Transverse colon (tissue), 4 donors: ENCODE data around the gene SLIT3. TPM values are rescaled to one million over a fixed set of nuclear protein-coding genes. Genes with fewer than 3 reads are reported as not detected.

ENCODE experiments used
- DNase-seq: peaks from one replicate; pipeline ENCODE4 v3.0.0-alpha.2; 2019
- H3K27ac ChIP-seq, 4 donors: fragments of 200-600 bp; sonication (generic); 2 replicates each; pipeline ENCODE4 v1.5.1; 2016 to 2018; ENCODE audit warnings: inconsistent platforms in 4 of 4
- H3K27me3 ChIP-seq: fragments of 200-600 bp; sonication (generic); 2 replicates; pipeline ENCODE4 v1.5.1; 2017; ENCODE audit warnings: inconsistent platforms
- H3K36me3 ChIP-seq, 4 donors: fragments of 200-600 bp; sonication (generic); 2 replicates each; pipeline ENCODE4 v1.5.1; 2017 to 2019; ENCODE audit warnings: inconsistent platforms in 4 of 4
- H3K4me1 ChIP-seq, 4 donors: fragments of 200-600 bp; sonication (generic); 2 replicates each; pipeline ENCODE4 v1.5.1; 2017 to 2020; ENCODE audit warnings: inconsistent platforms in 4 of 4
- H3K4me3 ChIP-seq, 4 donors: fragments of 200-600 bp; sonication (generic); 1 replicate in 1 of 4; 2 replicates in 3 of 4; pipeline versions ENCODE4 v1.5.1 to v1.6.1; 2017 to 2019; ENCODE audit warnings: inconsistent platforms in 4 of 4
- H3K9me3 ChIP-seq, 2 donors: fragments of 200-600 bp; sonication (generic); 2 replicates each; pipeline ENCODE4 v1.5.1; 2017 to 2019; ENCODE audit warnings: inconsistent platforms in 2 of 2
- EP300 ChIP-seq: sonication (generic); formaldehyde crosslinking; IDR thresholded peaks from one replicate; pipeline ENCODE4 v1.6.1; 2017; ENCODE audit warnings: antibody characterized with exemption, low read depth
- POLR2A ChIP-seq: fragments of 450-650 bp; IDR thresholded peaks from one replicate; pipeline ENCODE4 v1.6.1; 2016; ENCODE audit warnings: antibody characterized with exemption, mild to moderate bottlenecking, moderate library complexity
- POLR2AphosphoS5 ChIP-seq, 3 donors: sonication (generic); formaldehyde crosslinking; IDR thresholded peaks; one replicate each; pipeline ENCODE4 v1.6.1; 2016; ENCODE audit warnings: antibody characterized with exemption in 3 of 3
- WGBS, 2 donors: methylation state at CpG; one replicate each; pipeline ENCODE4 v1.1.5; 2018; ENCODE audit warnings: low coverage in 1 of 2; 5-methylcytosine and 5-hydroxymethylcytosine counted together
- in situ Hi-C, 4 donors: fragments of 200-750 bp; cut with MboI; loops; one replicate each; pipeline versions ENCODE4 v1.15.0 to v1.15.1; 2017; ENCODE audit warnings: low sequenced_read_pairs in 3 of 4, low pct_ligation_motif_present in 1 of 4, low pct_unique_long_range_greater_than_20kb in 1 of 4
- intact Hi-C: fragments of 100-400 bp; cut with DNase I; formaldehyde crosslinking; loops from one replicate; pipeline ENCODE4 v1.15.1; 2023; ENCODE audit warnings: low total_unique reads
- total RNA-seq, 4 donors: library from RNA; depleted of rRNA; stranded (reverse); fragments of >200 nt; gene quantifications; one replicate each; pipeline ENCODE4 v1.1.0, GENCODE V29; 2016
- TF ChIP-seq, protein P1 (sequence below), 5 experiments: fragments of 200-600 bp in 3 of 5; fragments of 450-650 bp in 2 of 5; sonication (generic) in 3 of 5; IDR thresholded peaks; 1 replicate in 2 of 5; 2 replicates in 3 of 5; pipeline ENCODE4 v1.5.1; 2016 to 2017; ENCODE audit warnings: antibody characterized with exemption in 5 of 5, inconsistent platforms in 3 of 5, mild to moderate bottlenecking in 2 of 5, moderate library complexity in 1 of 5

The SLIT3 gene
- total RNA-seq, 4 donors from 2014 or later: 6.7 to 60.5 (median 9.6) TPM

DNA sequence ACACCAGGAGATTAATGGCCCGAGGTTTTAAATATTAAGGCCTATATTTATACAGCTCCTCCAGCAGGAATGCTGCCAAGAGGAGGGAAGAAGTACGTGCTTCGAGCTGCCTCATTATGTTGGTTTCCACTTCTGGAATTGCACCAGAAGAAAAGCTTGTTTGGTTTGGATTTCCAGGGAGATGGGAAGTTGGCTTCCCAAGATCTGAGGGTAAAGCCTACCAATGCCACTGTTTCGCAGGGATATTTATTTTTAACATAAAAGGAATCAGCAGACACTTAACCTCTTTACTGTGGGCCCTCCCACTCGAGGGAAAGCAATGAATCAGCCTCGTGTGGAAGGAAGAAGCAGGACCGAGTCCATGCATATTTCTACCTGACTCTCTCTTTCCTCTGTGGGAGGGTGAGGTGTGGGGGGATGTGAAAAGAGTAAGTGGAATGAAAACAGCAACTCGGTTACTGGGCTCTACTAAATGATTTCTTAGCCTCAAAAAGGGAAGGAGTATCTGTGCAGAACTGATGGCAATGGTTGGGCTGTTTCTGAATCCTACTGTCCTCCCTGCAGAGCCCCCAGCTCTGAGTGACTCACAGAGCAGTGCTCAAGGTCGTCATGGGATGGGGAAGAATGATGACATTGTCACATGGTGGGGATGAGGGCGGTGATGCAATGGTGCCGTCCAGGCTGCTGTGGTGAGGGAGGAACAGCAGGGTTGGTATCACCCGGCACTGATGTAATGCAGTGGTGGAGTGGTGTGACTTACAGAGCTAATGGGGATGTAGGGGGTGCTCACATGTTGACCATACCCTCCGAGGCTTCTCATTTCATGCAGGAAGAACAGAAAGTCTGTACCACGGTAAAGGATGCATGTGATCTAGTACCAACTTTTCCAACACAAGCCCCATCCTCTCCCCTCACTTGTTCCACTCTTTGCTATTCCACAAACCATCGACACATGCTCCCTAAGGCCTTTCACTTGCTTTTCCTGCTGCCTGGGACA lies 506.8 kb downstream of the SLIT3 start:
- no peaks in the 10 kb centered on the region for H3K36me3 ChIP-seq
- in situ Hi-C loops (no loop called here), intact Hi-C loops (no loop called here)
- H3K27me3 ChIP-seq: no peaks in the 10 kb centered on the region
- no peak for DNase-seq
- TF ChIP-seq POLR2AphosphoS5 (IDR thresholded peaks at IDR 0.05) (no peak), EP300 (no peak), POLR2A (no peak)
- TF ChIP-seq, protein P1, sequence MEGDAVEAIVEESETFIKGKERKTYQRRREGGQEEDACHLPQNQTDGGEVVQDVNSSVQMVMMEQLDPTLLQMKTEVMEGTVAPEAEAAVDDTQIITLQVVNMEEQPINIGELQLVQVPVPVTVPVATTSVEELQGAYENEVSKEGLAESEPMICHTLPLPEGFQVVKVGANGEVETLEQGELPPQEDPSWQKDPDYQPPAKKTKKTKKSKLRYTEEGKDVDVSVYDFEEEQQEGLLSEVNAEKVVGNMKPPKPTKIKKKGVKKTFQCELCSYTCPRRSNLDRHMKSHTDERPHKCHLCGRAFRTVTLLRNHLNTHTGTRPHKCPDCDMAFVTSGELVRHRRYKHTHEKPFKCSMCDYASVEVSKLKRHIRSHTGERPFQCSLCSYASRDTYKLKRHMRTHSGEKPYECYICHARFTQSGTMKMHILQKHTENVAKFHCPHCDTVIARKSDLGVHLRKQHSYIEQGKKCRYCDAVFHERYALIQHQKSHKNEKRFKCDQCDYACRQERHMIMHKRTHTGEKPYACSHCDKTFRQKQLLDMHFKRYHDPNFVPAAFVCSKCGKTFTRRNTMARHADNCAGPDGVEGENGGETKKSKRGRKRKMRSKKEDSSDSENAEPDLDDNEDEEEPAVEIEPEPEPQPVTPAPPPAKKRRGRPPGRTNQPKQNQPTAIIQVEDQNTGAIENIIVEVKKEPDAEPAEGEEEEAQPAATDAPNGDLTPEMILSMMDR (IDR thresholded peaks at IDR 0.05): no peak
- no peaks in the 10 kb centered on the region for H3K9me3 ChIP-seq
- no peaks in the 10 kb centered on the region for H3K4me1 ChIP-seq
- no peak overlapping the region for H3K4me3 ChIP-seq
- no peak overlapping the region for H3K27ac ChIP-seq
- 26 to 48% methylated on average over 7 to 15 of the region's 15 CpGs for WGBS, 2 donors

DNA sequence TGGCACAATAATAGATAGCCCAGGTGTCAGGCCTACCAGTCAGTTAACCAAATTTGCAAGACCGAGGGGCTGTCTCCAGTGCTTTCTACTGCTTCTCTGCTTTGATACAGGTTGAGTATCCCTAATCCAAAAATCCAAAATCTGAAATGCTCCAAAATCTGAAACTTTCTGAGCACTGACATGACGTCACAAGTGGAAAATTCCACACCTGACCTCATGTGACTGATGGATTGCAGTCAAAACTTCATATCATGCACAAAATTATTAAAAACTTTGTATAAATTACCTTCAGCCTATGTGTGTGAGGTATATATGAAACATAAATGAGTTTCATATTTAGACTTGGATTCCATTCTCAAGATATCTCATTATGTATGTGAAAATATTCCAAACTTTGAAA lies 508.3 kb downstream of the SLIT3 start:
- intact Hi-C loops: no loop called here
- Histone ChIP-seq H3K4me3 (no peak overlapping the region), H3K4me1 (no peaks in the 10 kb centered on the region), H3K27me3 (no peaks in the 10 kb centered on the region), H3K27ac (no peak overlapping the region), H3K9me3 (no peaks in the 10 kb centered on the region), H3K36me3 (no peaks in the 10 kb centered on the region)
- TF ChIP-seq POLR2AphosphoS5 (IDR thresholded peaks at IDR 0.05): no peak
- no peak for TF ChIP-seq POLR2A
- TF ChIP-seq, protein P1 (IDR thresholded peaks at IDR 0.05): no peak
- no peak for TF ChIP-seq EP300
- WGBS, 2 donors: 83 to 91% methylated on average over 2 of the region's 2 CpGs
- in situ Hi-C loops: no loop called here
- no peak for DNase-seq

DNA sequence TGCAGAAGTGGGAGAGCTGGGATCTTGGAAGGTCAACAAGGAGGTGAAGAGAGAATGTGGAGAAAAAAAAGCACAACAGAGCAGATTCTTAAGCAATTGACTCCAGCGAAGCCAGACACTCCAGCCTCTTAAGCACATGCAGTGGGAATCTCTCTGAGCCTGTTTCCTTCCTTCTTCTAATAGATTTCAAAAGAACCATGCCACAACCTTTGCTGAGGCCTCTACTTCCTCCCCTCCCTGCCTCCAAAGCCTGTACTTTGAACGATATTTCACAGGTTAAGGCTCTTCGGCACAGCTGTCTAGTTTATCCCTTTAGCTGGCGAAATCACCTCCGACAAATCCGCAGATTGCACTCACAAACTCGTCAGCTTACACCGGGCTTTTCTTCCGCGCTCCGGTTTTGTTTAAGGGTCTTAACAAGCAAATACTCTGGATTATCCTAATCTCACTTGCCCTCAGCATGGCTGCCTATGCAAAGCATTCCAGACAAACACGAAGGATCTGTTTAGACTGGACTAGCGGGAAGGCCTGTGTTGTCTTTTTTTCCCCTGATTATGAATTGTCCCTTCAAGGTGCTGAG lies 510.2 kb downstream of the SLIT3 start:
- Histone ChIP-seq H3K4me1 (no peaks in the 10 kb centered on the region), H3K36me3 (no peaks in the 10 kb centered on the region), H3K4me3 (no peak overlapping the region), H3K9me3 (no peaks in the 10 kb centered on the region), H3K27ac (no peak overlapping the region), H3K27me3 (no peaks in the 10 kb centered on the region)
- intact Hi-C loops: no loop called here
- in situ Hi-C loops: no loop called here
- DNase-seq: no peak
- WGBS, 2 donors: 48 to 88% methylated on average over 2 to 13 of the region's 13 CpGs
- TF ChIP-seq EP300 (no peak), POLR2A (no peak), POLR2AphosphoS5 (IDR thresholded peaks at IDR 0.05) (no peak)
- TF ChIP-seq, protein P1 (IDR thresholded peaks at IDR 0.05): no peak

DNA sequence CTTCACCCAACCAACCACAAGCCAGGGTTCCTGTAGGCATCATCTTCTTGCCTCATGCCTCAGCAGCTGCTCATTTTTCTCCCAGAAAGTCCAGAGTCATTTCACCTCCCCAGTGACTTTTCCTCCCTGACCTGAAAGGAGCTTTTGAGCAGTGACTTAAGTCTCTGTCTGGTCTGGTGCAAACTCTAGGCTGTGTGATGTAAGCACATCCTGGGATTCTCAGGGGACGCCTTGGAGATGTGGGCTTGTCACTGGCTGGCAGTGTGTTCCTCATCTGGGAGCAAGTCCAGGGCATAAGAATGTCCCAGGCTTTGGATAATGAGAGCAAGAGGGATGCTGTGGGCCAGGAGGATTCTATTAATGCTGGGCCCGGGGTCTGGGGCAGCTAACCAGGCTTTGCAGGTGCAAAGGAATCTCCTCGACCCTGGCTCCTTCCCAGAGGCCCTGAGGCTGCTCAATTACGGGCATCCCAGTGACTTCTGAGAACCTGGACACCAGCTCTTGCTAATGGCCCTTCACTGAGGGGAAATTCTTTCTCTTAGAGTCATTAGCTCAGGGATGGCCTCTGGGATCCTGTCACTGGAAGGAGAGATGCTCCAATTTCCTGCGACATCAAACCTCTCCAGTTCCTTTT lies 510.8 kb downstream of the SLIT3 start:
- WGBS, 2 donors: 66% methylated on average over 5 of the region's 5 CpGs; no CpG with 5 or more reads in 1 of the 2 donors
- intact Hi-C loops: no loop called here
- in situ Hi-C loops: no loop called here

More for the DNA sequence above, 510.8 kb downstream of the SLIT3 start:
- Histone ChIP-seq H3K4me1 (no peaks in the 10 kb centered on the region), H3K4me3 (no peak overlapping the region), H3K27ac (no peak overlapping the region), H3K9me3 (no peaks in the 10 kb centered on the region), H3K27me3 (no peaks in the 10 kb centered on the region), H3K36me3 (no peaks in the 10 kb centered on the region)
- DNase-seq: no peak
- TF ChIP-seq, protein P1 (IDR thresholded peaks at IDR 0.05): no peak
